Sigmoid colon (tissue), 7 donors: ENCODE measurements around the gene NCS1. TPM values are rescaled to one million over a fixed set of nuclear protein-coding genes. Genes with fewer than 3 reads are reported as not detected.

ENCODE experiments used
- DNase-seq: peaks from one replicate; pipeline ENCODE4 v3.0.0-alpha.2; 2019
- H3K27ac ChIP-seq, 4 donors: fragments of 200-600 bp; sonication (generic); one replicate each; pipeline ENCODE4 v1.5.1; 2016 to 2019; ENCODE audit warnings: mild to moderate bottlenecking in 1 of 4
- H3K27me3 ChIP-seq, 3 donors: fragments of 200-600 bp; sonication (generic); one replicate each; pipeline ENCODE4 v1.5.1; 2019; ENCODE audit warnings: mild to moderate bottlenecking in 1 of 3
- H3K36me3 ChIP-seq, 4 donors: fragments of 200-600 bp; sonication (generic); one replicate each; pipeline ENCODE4 v1.5.1; 2016 to 2019
- H3K4me1 ChIP-seq, 4 donors: fragments of 200-600 bp; sonication (generic); one replicate each; pipeline ENCODE4 v1.5.1; 2017 to 2019
- H3K4me3 ChIP-seq, 4 donors: fragments of 200-600 bp; sonication (generic); one replicate each; pipeline ENCODE4 v1.5.1; 2017 to 2019; ENCODE audit warnings: mild to moderate bottlenecking in 2 of 4, moderate library complexity in 1 of 4
- H3K9me3 ChIP-seq, 4 donors: fragments of 200-600 bp in 3 of 4; sonication (generic) in 3 of 4; one replicate each; pipeline versions ENCODE4 v1.5.1 to v1.6.1; 2013 to 2019
- EP300 ChIP-seq, 4 donors: sonication (generic); formaldehyde crosslinking; IDR thresholded peaks; one replicate each; pipeline ENCODE4 v1.6.1; 2017; ENCODE audit warnings: antibody characterized with exemption in 4 of 4
- POLR2A ChIP-seq, 2 donors: fragments of 450-650 bp; IDR thresholded peaks; one replicate each; pipeline ENCODE4 v1.6.1; 2016; ENCODE audit warnings: antibody characterized with exemption in 2 of 2, mild to moderate bottlenecking in 2 of 2, moderate library complexity in 2 of 2
- POLR2AphosphoS5 ChIP-seq, 4 donors: sonication (generic); formaldehyde crosslinking; IDR thresholded peaks; one replicate each; pipeline ENCODE4 v1.6.1; 2017; ENCODE audit warnings: antibody characterized with exemption in 4 of 4
- WGBS, 2 donors: extraction: QIAGEN DNeasy Blood & Tissue Kit; methylation state at CpG; one replicate each; pipeline ENCODE4 v1.1.7; 2013; 5-methylcytosine and 5-hydroxymethylcytosine counted together
- intact Hi-C: fragments of 100-400 bp; cut with DNase I; formaldehyde crosslinking; loops from one replicate; pipeline ENCODE4 v1.15.1; 2023
- polyA plus RNA-seq, 3 donors: library from polyadenylated mRNA; stranded (reverse); fragments of 200-250 nt; gene quantifications; one replicate each; pipeline ENCODE4 v1.2.3, GENCODE V29; 2013
- total RNA-seq, 4 donors: library from RNA; depleted of rRNA; stranded (reverse); fragments of >200 nt; gene quantifications; one replicate each; pipeline ENCODE4 v1.1.0, GENCODE V29; 2016
- TF ChIP-seq, protein P1 (sequence below), 4 experiments: fragments of 450-650 bp in 3 of 4; fragments of 200-600 bp in 1 of 4; IDR thresholded peaks; one replicate each; pipeline ENCODE4 v1.5.1; 2016 to 2019; ENCODE audit warnings: antibody characterized with exemption in 4 of 4, mild to moderate bottlenecking in 3 of 4, moderate library complexity in 2 of 4
- donor health status: healthy with polysubstance abuse.
- donor health status: Bipolar disorder and iron deficiency.
- donor health status: healthy.

The NCS1 gene
- total and polyA plus RNA-seq, 7 donors, result 0.69 to 133 (median 78.5) TPM

GRCh38 chr9:130166399-130166798, 5.8 kb upstream of the NCS1 start:
- intact Hi-C loops, result no loop called here
- no peaks in the 10 kb centered on the region for H3K36me3 ChIP-seq

DNA sequence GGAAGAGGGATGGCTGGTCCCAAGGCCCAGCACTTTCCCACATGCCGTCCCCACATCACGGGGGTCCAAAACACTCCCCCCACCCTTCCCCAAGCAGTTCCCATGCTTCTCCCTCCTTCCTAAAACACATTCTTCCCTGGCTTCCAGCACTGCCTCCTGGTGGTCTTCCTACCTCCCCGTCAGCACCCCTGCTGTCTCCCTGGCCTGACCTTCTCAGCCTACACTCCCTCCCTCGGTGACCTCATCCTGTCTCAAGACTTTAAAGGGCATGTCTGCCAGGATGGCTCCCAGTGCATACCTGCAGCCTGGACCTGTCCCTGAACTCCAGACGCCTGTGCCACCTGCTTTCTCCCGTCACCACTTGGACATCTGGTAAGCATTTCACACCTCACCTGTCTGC, 4.3 kb upstream of the NCS1 start:
- no peaks in the 10 kb centered on the region for H3K36me3 ChIP-seq
- intact Hi-C loops, result no loop called here
- H3K27ac ChIP-seq, result no peak overlapping the region
- DNase-seq, result no peak
- peaks cover 0 to 8% (median 6%) of the 10 kb centered on the region in 4 donors for H3K4me1 ChIP-seq
- WGBS, 2 donors, result 80 to 85% methylated on average over 6 of the region's 6 CpGs
- no peaks in the 10 kb centered on the region for H3K27me3 ChIP-seq
- no peak for TF ChIP-seq POLR2AphosphoS5 (IDR thresholded peaks at IDR 0.05)
- H3K4me3 ChIP-seq, result no peak overlapping the region
- no peaks in the 10 kb centered on the region for H3K9me3 ChIP-seq

More at GRCh38 chr9:130166399-130166798, 5.8 kb upstream of the NCS1 start:
- WGBS, 2 donors, result 81 to 89% methylated on average over 4 of the region's 4 CpGs
- no peak overlapping the region for H3K4me3 ChIP-seq
- no peaks in the 10 kb centered on the region for H3K9me3 ChIP-seq
- peaks cover 0 to 2% (median under 1%) of the 10 kb centered on the region in 4 donors for H3K4me1 ChIP-seq
- no peak for DNase-seq
- H3K27ac ChIP-seq, result no peak overlapping the region
- H3K27me3 ChIP-seq, result no peaks in the 10 kb centered on the region
- TF ChIP-seq POLR2AphosphoS5 (IDR thresholded peaks at IDR 0.05), result no peak
- no peak for TF ChIP-seq EP300 (IDR thresholded peaks at IDR 0.05)
- TF ChIP-seq, protein P1, sequence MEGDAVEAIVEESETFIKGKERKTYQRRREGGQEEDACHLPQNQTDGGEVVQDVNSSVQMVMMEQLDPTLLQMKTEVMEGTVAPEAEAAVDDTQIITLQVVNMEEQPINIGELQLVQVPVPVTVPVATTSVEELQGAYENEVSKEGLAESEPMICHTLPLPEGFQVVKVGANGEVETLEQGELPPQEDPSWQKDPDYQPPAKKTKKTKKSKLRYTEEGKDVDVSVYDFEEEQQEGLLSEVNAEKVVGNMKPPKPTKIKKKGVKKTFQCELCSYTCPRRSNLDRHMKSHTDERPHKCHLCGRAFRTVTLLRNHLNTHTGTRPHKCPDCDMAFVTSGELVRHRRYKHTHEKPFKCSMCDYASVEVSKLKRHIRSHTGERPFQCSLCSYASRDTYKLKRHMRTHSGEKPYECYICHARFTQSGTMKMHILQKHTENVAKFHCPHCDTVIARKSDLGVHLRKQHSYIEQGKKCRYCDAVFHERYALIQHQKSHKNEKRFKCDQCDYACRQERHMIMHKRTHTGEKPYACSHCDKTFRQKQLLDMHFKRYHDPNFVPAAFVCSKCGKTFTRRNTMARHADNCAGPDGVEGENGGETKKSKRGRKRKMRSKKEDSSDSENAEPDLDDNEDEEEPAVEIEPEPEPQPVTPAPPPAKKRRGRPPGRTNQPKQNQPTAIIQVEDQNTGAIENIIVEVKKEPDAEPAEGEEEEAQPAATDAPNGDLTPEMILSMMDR (IDR thresholded peaks at IDR 0.05), result no peak
- no peak for TF ChIP-seq POLR2A (IDR thresholded peaks at IDR 0.05)

DNA sequence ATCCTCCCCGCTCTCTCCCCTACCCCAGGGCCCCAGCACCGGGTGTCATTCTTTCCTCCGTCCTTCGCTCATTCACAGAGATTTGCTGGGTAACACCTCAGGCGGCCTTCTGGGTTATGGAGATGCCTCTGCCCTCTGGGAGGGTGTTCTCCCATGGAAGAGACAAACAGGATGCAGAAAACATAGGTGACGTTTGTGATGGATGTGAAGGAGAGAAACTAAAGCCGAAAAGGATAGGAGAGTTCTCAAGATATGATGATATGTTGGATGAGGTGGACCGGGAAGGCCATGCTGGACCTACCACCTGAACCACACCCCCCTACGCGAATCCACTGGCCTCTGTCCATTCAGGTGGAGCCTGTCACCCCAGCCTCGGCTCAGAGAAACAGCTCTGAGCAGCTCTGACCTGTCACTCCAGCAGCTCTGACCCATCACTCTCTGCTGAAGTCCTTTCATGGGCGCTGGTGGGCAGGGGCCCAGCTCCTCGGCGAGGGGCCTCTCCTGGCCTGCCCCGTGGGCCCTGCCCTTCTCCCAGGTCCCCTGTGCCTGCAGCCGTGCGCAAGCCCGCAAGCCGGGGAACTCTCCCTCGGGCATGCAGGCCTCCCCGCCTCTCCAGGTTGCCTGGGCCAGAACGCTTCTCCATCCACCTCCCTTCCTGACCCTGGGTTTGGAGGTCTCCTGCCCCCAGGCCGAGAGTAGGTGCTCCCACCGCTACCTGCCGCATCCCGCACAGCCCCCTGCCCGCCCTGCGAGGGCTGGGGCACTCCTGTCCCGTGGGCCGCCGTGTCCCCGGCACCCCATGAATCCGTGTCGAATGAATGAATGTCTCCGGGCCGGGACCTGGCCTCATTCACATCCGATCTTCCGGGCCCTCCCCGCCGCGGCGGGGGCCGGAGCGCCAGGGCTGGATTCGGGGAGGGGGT, 717 bp upstream of the NCS1 start:
- H3K4me1 ChIP-seq, result peaks cover 0 to 40% (median 37%) of the 10 kb centered on the region in 4 donors
- intact Hi-C loops, result loop anchor here (2.0 to 5.0 kb wide), 2 partner anchors 33 to 119 kb away; partner anchors contain the start of gene GPR107
- no peaks in the 10 kb centered on the region for H3K36me3 ChIP-seq
- no peaks in the 10 kb centered on the region for H3K27me3 ChIP-seq
- peak; percentile 71 for DNase-seq
- TF ChIP-seq, protein P1 (IDR thresholded peaks at IDR 0.05), result no peak
- TF ChIP-seq EP300 (IDR thresholded peaks at IDR 0.05) (no peak), POLR2A (IDR thresholded peaks at IDR 0.05) (no peak), POLR2AphosphoS5 (IDR thresholded peaks at IDR 0.05) (no peak)
- peak overlapping the region; percentile 11 to 95 (median 82) for H3K4me3 ChIP-seq
- H3K27ac ChIP-seq, result peak overlapping the region; percentile 69 to 81 (median 75)
- WGBS, 2 donors, result 17 to 34% methylated on average over 45 of the region's 45 CpGs
- no peaks in the 10 kb centered on the region for H3K9me3 ChIP-seq

DNA sequence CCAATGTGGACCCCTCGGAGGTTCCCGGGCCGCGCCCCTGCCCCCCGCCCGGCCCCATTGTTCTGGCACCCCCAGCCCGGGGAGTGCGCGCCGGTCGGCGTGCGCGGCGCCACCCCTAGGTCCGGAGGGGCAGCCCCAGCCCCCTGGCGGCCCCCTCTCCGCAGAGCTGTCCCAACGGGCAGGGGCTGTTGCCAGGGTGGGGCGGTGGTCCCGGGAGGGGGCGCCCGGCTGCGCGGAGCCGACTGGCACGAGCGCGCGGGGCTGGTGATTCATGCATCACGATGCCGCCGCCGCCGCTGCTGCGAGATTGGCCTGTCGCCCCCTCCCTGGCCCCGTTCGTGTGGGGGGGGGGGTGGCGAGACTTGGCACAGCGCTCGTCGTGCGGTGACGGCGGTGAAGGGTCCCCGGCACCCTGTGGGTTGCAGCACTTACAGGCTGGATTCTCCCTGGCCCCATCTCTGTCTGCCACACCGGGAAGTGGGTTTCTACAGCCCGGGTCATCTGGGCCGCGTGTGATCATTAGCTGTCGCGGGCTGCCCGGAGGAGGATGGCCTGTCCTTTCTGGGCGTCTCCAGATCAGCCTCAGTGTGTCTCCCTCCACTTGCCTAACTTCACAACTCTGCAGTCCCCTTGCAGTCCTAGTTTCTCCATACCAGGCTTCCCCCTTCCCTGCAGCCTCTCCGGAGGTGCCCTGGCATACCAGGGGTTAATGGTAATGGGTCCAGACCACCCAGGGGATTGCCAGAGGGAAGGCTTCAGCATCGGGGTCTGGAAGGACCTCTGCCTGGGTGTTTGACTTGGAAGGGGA, 858 bp downstream of the NCS1 start:
- Histone ChIP-seq H3K27ac (peak overlapping the region; percentile 94 to 99 (median 97)), H3K9me3 (no peaks in the 10 kb centered on the region), H3K36me3 (no peaks in the 10 kb centered on the region), H3K27me3 (no peaks in the 10 kb centered on the region), H3K4me3 (peak overlapping the region; percentile 69 to 95 (median 82)), H3K4me1 (peaks cover 0 to 56% (median 53%) of the 10 kb centered on the region in 4 donors)
- intact Hi-C loops, result loop anchor here (1.0 to 5.0 kb wide), 3 partner anchors 34 to 121 kb away; partner anchors contain the start of gene GPR107
- TF ChIP-seq POLR2AphosphoS5 (IDR thresholded peaks at IDR 0.05), result peak in 2 of 4 donors; percentile 5 to 12
- TF ChIP-seq, protein P1 (IDR thresholded peaks at IDR 0.05), result no peak
- no peak for TF ChIP-seq EP300 (IDR thresholded peaks at IDR 0.05)
- TF ChIP-seq POLR2A (IDR thresholded peaks at IDR 0.05), result no peak
- 3 to 4% methylated on average over 57 of the region's 57 CpGs for WGBS, 2 donors
- peak; percentile 81 for DNase-seq
